Hematopoietic multipotent progenitor cell treated with erythropoietin and hydrocortisone succinate and interleukin-3 and kit ligand, for 17 days (in vitro differentiated cells): ENCODE measurements around the gene TSPO.

Experiments used
- DNase-seq: peaks from one replicate; pipeline ENCODE4 v3.0.0-alpha.2; 2015; ENCODE audit warnings: low spot score

TSPO gene

DNA sequence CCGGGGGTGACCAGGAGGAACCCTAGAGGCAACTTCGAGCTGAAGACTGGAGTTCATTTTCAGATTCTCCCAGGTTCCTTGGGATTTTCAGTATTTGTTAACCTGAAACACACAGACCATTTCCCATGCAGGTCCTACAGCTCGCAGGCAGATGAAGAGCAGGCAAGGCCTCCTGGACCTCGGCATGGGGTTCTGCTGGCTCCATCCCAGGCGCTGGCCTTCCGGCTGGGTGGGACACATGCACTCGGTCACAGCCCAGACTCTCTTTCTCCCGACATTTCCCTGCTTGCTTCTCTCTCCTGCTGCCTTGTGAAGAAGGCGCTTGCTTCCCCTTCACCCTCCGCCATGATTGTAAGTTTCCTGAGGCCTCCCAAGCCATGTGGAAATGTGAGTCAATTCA, 51.0 kb downstream of the TSPO start:
- DNase-seq = no peak

- DNase-seq = no peak
Measured at GRCh38 chr22:43202756-43203410, 51.5 kb downstream of the TSPO start.

DNA sequence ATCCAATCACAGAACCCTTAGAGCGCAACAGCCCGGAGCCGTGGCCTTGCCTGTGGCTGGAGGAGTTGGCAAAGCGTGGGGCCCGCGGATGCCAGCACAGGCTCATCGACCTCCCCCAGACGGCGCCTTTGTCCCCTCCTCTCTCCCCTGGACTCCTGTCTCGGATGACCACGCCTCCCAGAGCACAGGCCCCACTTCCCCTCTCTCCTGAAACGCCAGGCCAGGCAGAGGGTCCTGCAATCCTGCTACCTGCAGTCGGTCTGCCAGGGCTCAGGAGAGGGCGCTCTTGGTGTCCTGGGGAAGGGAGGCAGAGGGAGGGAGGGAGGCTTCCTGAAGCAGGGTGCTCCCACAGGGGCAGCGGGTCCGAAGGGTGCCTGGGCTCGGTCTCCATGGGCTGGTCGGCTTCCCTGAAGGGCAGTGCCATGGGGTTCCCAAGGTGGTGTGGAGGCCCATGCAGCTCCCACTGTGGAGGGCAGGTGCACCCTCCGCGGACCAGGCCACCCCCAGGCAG, 52.2 kb downstream of the TSPO start:
- no peak for DNase-seq

GRCh38 chr22:43205261-43205691, 53.9 kb downstream of the TSPO start:
- peak; percentile 35 for DNase-seq

- DNase-seq = no peak
Measured at GRCh38 chr22:43205748-43206508, 54.6 kb downstream of the TSPO start.

DNA sequence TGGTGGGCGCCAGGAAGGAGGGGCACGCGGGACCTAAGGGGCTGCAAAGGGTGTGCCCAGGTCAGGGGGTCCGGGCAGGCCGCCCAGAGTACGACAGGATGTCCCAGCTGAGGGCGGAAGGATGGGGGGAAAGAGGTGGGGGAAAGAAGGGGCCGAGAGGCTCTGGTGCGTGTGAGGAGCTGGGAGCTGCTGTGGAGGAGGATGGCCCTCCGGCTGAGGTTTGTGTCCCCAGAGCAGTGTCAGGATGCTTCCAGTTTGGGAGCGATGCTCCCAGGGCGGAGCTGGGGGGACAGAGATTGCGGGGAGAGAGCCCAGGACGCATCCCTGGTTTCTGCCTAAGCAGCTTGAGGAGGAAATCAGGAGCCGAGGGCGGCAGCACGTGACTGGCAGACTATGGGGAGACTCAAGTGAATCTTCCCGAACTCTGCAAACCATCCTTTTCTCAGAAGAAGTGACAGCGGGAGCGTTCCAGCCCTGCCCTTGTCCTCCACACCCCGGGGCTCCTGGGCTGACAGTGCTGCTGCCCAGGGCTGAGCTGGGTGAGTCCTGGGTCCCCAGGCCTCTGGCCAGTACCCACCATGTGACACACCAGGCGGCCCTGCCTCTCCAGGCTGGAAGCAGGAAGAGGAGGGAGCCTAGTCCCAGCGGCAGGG, 55.3 kb downstream of the TSPO start:
- DNase-seq = no peak

DNA sequence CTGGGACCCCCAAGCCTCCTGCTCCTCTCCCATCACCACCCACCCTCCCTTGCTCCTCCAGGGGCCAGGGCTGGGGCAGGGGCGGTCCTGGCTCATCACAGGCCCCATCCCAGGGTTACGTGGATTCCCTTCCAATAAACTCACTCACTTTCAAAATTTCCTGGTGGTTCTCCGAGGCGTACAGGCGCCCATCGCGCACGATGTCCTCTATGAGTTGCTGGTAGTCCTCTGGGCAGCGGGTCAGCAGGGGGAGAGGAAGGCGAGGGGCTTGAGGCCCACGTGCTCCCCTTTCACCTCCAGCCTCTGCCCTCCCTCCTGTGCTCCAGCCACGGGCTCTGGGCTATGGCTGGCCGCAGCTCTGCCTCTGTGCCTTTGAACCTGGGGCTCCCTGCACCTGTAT, 56.0 kb downstream of the TSPO start:
- DNase-seq = no peak

DNA sequence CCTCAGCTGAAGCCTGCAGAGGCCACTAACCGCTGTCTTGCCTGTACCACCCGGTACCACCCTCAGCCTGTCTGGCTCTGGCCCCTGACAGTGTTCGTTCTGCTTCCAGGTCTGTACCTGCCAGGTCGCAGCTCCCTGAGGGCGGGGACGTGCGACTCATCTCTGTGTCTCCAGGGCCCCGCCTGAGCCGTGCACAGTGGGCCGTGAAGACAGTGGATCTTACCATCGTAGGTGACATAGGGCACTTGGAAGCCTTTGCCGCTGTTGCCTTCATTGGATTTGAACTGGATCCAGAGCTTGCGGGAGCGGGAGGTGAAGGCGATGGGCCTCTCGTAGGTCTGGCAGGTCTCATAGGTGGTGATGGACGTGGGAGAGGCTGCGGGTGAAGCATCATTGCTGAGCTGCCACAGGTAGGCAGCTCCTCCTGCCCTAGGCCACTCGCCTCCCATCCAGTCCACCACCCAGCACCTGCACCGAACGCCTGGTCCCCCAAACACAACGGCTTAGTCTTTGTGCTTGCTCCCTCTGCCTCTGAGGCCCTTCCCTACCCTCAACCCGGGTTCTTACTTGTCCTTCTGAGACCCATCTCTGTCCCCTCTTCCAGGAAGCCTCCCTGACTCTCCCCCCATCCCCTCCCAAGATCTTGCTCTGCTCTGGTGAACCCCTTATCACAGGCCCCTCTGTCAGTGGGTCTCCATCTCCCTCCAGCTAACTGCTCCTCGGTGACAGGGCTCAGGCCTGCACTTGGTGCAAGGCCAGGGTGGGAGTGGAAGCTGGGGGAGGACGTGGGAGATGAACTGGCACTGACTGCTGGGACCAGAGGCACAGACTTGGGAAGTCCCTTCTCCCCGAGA, 56.7 kb downstream of the TSPO start:
- no peak for DNase-seq

DNA sequence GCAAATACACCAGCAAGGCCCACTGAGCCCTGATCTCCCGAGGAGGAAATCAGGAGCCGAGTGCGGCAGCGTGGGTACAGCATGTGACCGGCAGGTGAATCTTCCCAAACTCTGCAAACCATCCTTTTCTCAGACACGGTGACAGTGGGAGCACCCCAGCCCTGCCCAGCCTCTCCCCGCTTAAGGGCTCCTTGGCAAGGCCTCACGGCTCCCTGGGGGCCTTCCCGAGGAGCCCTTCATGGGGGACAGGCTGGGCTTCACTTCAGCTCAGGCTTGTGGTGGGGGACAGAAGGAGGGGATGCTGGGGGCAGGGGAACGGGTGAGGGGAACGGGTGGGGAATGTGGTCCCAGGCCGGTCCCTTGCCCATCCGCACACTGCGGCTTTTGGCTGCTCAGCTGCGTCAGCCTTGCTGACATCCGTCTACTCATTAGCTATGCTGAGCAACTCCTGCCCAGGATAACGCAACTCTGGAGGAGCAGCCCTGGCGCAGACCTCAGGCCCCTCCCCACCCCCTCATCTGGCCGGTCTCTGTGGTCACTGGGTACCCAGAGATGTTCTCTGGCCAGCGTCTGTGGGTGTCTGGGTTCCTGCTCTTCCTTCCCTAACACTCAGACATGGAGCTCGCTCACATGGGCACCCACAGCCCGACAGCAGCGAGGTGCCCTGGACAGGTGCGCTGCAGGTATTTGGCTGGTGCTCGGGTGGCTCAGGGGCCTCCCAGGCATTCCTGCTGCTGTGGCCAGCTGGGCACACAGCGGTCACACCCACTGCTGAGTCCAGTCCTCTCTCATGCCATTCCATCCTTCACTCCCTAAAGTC, 57.6 kb downstream of the TSPO start:
- no peak for DNase-seq

- no peak for DNase-seq
Measured at GRCh38 chr22:43209523-43209890, 58.1 kb downstream of the TSPO start.

- DNase-seq = no peak
Measured at GRCh38 chr22:43209971-43210370, 58.6 kb downstream of the TSPO start.

DNA sequence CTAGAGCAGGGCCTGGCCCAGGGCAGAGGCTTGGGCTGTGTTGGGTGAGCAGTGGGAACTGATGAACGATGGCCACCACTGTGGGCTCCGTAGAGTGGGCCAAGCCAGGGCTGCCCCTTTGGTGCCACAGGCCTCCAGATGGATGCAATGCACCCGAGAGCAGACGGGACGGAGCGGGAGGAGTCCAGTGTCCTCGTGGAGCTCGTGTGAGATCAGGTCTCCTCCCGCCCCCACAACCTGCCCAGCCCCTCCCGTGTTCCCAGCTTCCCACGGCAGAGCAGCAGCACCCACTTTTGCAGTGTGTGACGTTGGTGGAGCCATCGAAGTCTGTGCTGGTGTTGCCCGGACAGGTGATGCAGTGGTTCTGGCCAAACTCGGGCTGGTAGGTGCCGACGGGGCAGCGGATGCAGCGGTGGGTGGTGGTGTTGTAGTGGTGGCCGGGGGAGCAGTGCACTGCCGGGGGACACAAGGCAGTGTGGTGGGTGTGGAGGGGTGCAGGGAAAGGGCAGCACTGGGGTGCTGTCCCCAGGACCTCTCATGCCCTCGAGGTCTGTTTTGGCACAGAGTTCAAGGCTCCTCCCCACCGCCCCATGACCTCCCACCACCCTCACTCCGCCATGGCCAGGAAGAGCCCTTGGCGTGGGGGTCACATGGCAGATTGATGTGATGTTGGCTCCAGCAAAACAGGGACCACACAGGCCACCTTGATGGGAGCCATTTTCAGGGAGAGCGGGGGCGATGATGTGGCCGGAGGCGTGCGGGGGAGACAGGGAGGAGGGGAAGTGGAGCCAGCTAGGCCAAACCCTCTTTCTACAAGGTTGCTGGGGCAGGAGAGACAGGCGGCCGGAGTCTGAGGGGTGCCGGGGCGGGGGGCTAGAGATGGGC, 59.5 kb downstream of the TSPO start:
- no peak for DNase-seq

DNA sequence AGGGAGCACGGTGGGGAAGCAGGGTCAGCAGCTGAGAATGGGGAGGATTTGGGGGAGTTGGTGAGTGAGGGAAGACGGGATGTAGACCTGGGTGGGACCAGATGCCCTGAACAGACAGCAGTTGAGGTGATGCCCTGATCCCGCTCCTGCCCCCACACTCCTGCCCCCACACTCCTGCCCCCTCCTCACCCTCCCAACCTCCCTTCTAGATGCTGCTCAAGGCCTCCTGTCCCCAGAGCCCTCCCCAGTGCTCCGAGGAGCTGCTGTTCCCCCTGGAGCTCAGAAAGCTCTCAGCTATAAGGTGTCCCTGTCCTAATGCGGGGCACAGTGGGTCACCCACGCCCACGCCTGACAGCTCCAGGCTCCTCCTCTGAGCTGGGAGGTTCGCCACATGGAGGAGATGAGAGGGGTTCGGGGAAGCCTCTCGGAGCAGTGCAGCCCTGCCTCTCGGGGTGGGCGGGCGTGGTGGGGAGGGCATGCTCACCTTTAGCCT, 60.6 kb downstream of the TSPO start:
- no peak for DNase-seq

DNA sequence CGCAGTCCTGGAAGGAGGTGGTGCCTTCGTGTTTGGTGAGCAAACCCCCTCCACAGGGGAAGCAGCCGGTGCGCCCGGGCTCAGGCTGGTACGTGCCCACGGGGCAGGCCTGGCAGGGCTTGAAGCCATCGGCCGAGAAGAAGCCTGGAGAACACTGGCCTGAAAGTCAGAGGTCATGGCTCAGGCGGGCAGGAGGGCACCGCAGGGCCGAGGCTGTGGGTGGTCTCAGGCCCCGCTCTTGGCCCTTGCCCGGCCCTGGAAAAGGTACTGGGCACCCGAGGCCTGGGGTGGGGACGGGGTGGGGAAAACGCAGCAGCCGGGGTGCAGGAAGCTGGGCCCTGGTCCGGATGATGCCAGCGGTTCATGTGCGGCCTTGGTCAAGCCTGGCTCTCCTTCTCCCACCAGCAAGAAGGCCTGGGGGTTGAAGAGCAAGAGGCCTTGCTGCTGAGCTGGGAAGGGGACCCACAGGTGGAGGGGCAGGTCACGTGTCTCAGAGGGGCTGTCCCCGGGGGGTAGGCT, 61.1 kb downstream of the TSPO start:
- no peak for DNase-seq
